ENCODE data around the gene CRTC2. TPM values are rescaled to one million over a fixed set of nuclear protein-coding genes. Genes with fewer than 3 reads are reported as not detected.
"Not testable (repeated sequence)": the region's sequence is repeated elsewhere in the genome, so short reads cannot be mapped to it uniquely, and the experiment has no call there.

CRTC2 gene
- 9.1 and 11.2 TPM in 2 replicates for total RNA-seq (2014; rRNA removed; shearing (Covaris generic))

GRCh38 chr1:153958111-153958960 is at the start of gene CRTC2:
Gene CRTC2 (minus strand): TSS chr1:153958612. CDS start chr1:153958497, 115 bp downstream.
- peak; percentile 97 for DNase-seq (ENCODE audit: low read depth)

- no peak for DNase-seq (ENCODE audit: low read depth)
These were observed 47.7 kb upstream of the CRTC2 start for GRCh38 chr1:154006136-154006535.

GRCh38 chr1:154000420-154000819 is 42.0 kb upstream of the CRTC2 start:
- no peak for DNase-seq (ENCODE audit: low read depth)

- not testable (repeated sequence) for DNase-seq (ENCODE audit: low read depth)
These were observed 38.5 kb upstream of the CRTC2 start for GRCh38 chr1:153996882-153997281.

GRCh38 chr1:153995640-153996039 is 37.2 kb upstream of the CRTC2 start:
- no peak for DNase-seq (ENCODE audit: low read depth)

- no peak for DNase-seq (ENCODE audit: low read depth)
These were observed 36.8 kb upstream of the CRTC2 start for GRCh38 chr1:153995202-153995601.

GRCh38 chr1:153991806-153992205 is 33.4 kb upstream of the CRTC2 start:
- no peak for DNase-seq (ENCODE audit: low read depth)

- DNase-seq (ENCODE audit: low read depth) = no peak
These were observed 32.8 kb upstream of the CRTC2 start for GRCh38 chr1:153991151-153991630.

GRCh38 chr1:153990468-153991150 is 32.2 kb upstream of the CRTC2 start, which contains the start of gene RPS27:
Gene RPS27 (plus strand): TSS chr1:153990762. CDS start chr1:153990797, 35 bp downstream.
- DNase-seq (ENCODE audit: low read depth) = peak; percentile 96

GRCh38 chr1:153987621-153988020 is 29.2 kb upstream of the CRTC2 start:
- DNase-seq (ENCODE audit: low read depth) = no peak

GRCh38 chr1:153985941-153986761 is 27.7 kb upstream of the CRTC2 start, which contains the start of gene RAB13:
Gene RAB13 (minus strand): TSS chr1:153986339. CDS start chr1:153986236, 103 bp downstream.
- peak; percentile 86 for DNase-seq (ENCODE audit: low read depth)

- DNase-seq (ENCODE audit: low read depth) = peak; percentile 82
These were observed 27.0 kb upstream of the CRTC2 start for GRCh38 chr1:153985341-153985912.

GRCh38 chr1:153984123-153984894 is 25.9 kb upstream of the CRTC2 start:
- no peak for DNase-seq (ENCODE audit: low read depth)

GRCh38 chr1:153981735-153982134 is 23.3 kb upstream of the CRTC2 start:
- DNase-seq (ENCODE audit: low read depth) = not testable (repeated sequence)

GRCh38 chr1:153979091-153979490 is 20.7 kb upstream of the CRTC2 start:
- not testable (repeated sequence) for DNase-seq (ENCODE audit: low read depth)

- no peak for DNase-seq (ENCODE audit: low read depth)
These were observed 20.0 kb upstream of the CRTC2 start for GRCh38 chr1:153978274-153978909.

GRCh38 chr1:153977250-153978240 is 19.1 kb upstream of the CRTC2 start, which contains the start of gene JTB:
Gene JTB (minus strand): TSS chr1:153977674. CDS start chr1:153977252, 422 bp downstream.
- DNase-seq (ENCODE audit: low read depth) = peak; percentile 74

- DNase-seq (ENCODE audit: low read depth) = no peak
These were observed 18.4 kb upstream of the CRTC2 start for GRCh38 chr1:153976819-153977249.

Data from RPMI7951 (cell line).